Dermis blood vessel endothelial cell (primary cell): ENCODE data around the gene KLF11. TPM values are rescaled to one million over a fixed set of nuclear protein-coding genes. Genes with fewer than 3 reads are reported as not detected.
"Not testable (repeated sequence)": the region's sequence is repeated elsewhere in the genome, so short reads cannot be mapped to it uniquely, and the experiment has no call there.

Source experiments
- DNase-seq: peaks from one replicate; pipeline ENCODE4 v3.0.0; 2010
- total RNA-seq: library from RNA; depleted of rRNA; stranded (reverse); fragments of >200 nt; gene quantifications from 2 replicates; pipeline ENCODE4 v1.2.3, GENCODE V29; 2014

KLF11 gene
- total RNA-seq, 1 donor from 2014 or later, result 11.6 TPM

GRCh38 chr2:10009811-10010781 lies 33.3 kb upstream of the KLF11 start:
- DNase-seq, result no peak

- DNase-seq, result not testable (repeated sequence)
Measured at GRCh38 chr2:10010861-10011605, 32.3 kb upstream of the KLF11 start.

GRCh38 chr2:10011606-10012325 lies 31.6 kb upstream of the KLF11 start:
- DNase-seq, result not testable (repeated sequence)

GRCh38 chr2:10012366-10012962 lies 30.9 kb upstream of the KLF11 start:
- not testable (repeated sequence) for DNase-seq

GRCh38 chr2:10012963-10013461 lies 30.3 kb upstream of the KLF11 start:
- no peak for DNase-seq

GRCh38 chr2:10013651-10014417 lies 29.5 kb upstream of the KLF11 start:
- DNase-seq, result not testable (repeated sequence)

- DNase-seq, result no peak
Measured at GRCh38 chr2:10014418-10015190, 28.7 kb upstream of the KLF11 start.

- not testable (repeated sequence) for DNase-seq
Measured at GRCh38 chr2:10015376-10015989, 27.9 kb upstream of the KLF11 start.

GRCh38 chr2:10016001-10016801 lies 27.1 kb upstream of the KLF11 start:
- DNase-seq, result no peak

GRCh38 chr2:10016802-10017258 lies 26.5 kb upstream of the KLF11 start:
- DNase-seq, result no peak

- no peak for DNase-seq
Measured at GRCh38 chr2:10017313-10017941, 25.9 kb upstream of the KLF11 start.

GRCh38 chr2:10019174-10019573 lies 24.2 kb upstream of the KLF11 start:
- DNase-seq, result no peak

- DNase-seq, result no peak
Measured at GRCh38 chr2:10019602-10020400, 23.5 kb upstream of the KLF11 start.

GRCh38 chr2:10022041-10022421 lies 21.3 kb upstream of the KLF11 start:
- no peak for DNase-seq

- no peak for DNase-seq
Measured at GRCh38 chr2:10022445-10022844, 20.9 kb upstream of the KLF11 start.

GRCh38 chr2:10022966-10023662 lies 20.2 kb upstream of the KLF11 start:
- no peak for DNase-seq

GRCh38 chr2:10026940-10027569 lies 16.3 kb upstream of the KLF11 start:
- DNase-seq, result no peak
